HFF-Myc (cell line): ENCODE measurements around the gene MRPS26.
"Not testable (repeated sequence)": the region's sequence is repeated elsewhere in the genome, so short reads cannot be mapped to it uniquely, and the experiment has no call there.

ENCODE experiments used
- DNase-seq: peaks from one replicate; pipeline ENCODE4 v3.0.0-alpha.2; 2011; ENCODE audit warnings: low read depth; ENCODE audit errors: extremely low read depth
- H3K4me3 ChIP-seq: replicated peaks from 2 replicates; pipeline ENCODE4 v1.5.1; 2011; ENCODE audit warnings: low read depth, mild to moderate bottlenecking, control low read depth, low read length
- CTCF ChIP-seq: IDR thresholded peaks from 2 replicates; pipeline ENCODE4 v1.5.1; 2012; ENCODE audit warnings: mild to moderate bottlenecking, low read depth, low read length, control low read depth; ENCODE audit errors: missing control alignments

Gene MRPS26

GRCh38 chr20:3074812-3075211, 29.0 kb downstream of the MRPS26 start:
- no peak for DNase-seq
- TF ChIP-seq CTCF: no peak
- H3K4me3 ChIP-seq: no peak overlapping the region

DNA sequence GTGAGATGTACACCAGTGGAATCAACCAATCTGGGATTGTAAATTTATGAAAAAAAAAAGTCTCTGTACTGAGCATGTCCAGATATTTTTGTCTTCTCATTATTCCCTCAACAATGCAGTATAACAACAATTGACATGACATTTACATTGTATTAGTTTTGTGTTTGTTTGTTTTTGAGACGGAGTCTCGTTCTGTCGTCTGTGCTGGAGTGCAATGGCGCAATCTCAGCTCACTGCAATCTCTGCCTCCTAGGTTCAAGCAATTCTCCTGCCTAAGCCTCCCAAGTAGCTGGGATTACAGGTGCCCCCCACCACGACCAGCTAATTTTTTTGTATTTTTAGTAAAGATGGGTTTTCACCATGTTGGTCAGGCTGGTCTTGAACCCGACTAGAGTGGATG, 29.5 kb downstream of the MRPS26 start:
- H3K4me3 ChIP-seq, DNase-seq: not testable (repeated sequence)

DNA sequence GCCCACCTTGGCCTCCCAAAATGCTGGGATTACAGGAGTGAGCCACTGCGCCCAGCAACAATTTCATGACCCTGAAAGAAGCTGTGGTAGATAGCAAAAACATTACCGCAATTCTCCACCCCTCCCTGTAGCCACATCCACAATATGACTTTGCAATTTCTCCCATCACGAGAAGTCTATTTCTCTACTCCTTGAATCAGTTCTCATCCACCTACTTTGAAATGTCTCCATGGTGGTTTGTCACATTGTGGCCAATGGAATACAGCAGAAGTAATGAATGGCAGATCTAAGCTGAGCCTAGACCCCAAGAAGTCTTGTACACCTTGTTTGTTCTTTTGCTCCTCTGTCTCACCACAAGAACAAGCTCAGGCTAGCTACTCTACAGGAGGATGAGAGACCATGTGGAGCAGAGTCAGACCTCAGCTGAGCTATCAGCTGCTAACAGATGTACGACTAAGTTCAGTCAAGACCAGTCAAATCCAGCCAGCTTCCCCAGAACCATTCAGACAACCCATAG, 31.8 kb downstream of the MRPS26 start:
- no peak for DNase-seq
- TF ChIP-seq CTCF: no peak
- H3K4me3 ChIP-seq: no peak overlapping the region

DNA sequence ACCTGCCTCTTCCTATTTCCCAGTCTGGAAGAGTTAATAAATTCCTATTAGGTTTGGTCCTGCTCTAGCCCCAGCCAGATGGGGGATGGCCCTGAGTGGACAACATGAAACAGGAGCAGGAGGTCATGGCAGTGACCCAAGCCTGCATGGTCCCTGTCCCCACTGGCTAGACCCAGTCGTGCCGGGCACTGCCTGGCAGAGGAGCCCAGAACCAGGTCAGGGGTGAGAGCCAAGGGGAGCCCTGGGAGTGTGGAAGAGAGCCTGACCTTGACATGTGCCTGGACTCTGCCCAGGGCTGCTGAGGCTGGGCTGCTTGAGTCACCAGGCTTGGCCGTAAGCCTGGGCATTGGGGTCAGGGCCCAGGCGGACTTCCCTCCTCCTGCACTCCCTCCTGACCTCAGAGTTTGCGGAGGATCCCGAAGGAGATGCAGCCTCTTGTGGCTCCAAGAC, 35.1 kb downstream of the MRPS26 start:
- DNase-seq: no peak
- no peak for TF ChIP-seq CTCF

GRCh38 chr20:3081641-3082040, 35.8 kb downstream of the MRPS26 start:
- no peak for TF ChIP-seq CTCF
- no peak for DNase-seq
- H3K4me3 ChIP-seq: no peak overlapping the region

More for the DNA sequence above, 35.1 kb downstream of the MRPS26 start:
- H3K4me3 ChIP-seq: no peak overlapping the region

GRCh38 chr20:3082306-3082951, 36.6 kb downstream of the MRPS26 start:
- TF ChIP-seq CTCF: no peak
- no peak for DNase-seq
- H3K4me3 ChIP-seq: no peak overlapping the region

- H3K4me3 ChIP-seq: no peak overlapping the region
- no peak for TF ChIP-seq CTCF
- DNase-seq: no peak
Observed at GRCh38 chr20:3082955-3083952, 37.4 kb downstream of the MRPS26 start.
